Hepatocyte (in vitro differentiated cells): ENCODE measurements around the gene TMPRSS4. TPM values are rescaled to one million over a fixed set of nuclear protein-coding genes. Genes with fewer than 3 reads are reported as not detected.

Experiments
- DNase-seq: peaks from one replicate; pipeline ENCODE4 v3.0.0-alpha.2; 2016; ENCODE audit warnings: low spot score
- H2AFZ ChIP-seq: fragments of 200-600 bp; sonication (generic); 2 replicates; pipeline ENCODE4 v1.6.0; 2016; ENCODE audit warnings: antibody characterized with exemption, mild to moderate bottlenecking
- H3K27ac ChIP-seq: fragments of 200-600 bp; sonication (generic); 2 replicates; pipeline ENCODE4 v1.5.1; 2016; ENCODE audit warnings: mild to moderate bottlenecking
- H3K27me3 ChIP-seq: fragments of 200-600 bp; sonication (generic); 2 replicates; pipeline ENCODE4 v1.6.1; 2016
- H3K36me3 ChIP-seq: fragments of 200-600 bp; sonication (generic); replicated peaks from 2 replicates; pipeline ENCODE4 v1.5.1; 2016; ENCODE audit warnings: low read depth; ENCODE audit not compliant: insufficient read depth
- H3K4me1 ChIP-seq: fragments of 200-600 bp; sonication (generic); 2 replicates; pipeline ENCODE4 v1.5.1; 2016; ENCODE audit warnings: mild to moderate bottlenecking, moderate library complexity; ENCODE audit not compliant: insufficient read depth
- H3K4me2 ChIP-seq: fragments of 200-600 bp; sonication (generic); 2 replicates; pipeline ENCODE4 v1.6.0; 2016
- H3K4me3 ChIP-seq: fragments of 200-600 bp; sonication (generic); 2 replicates; pipeline ENCODE4 v1.5.1; 2016; ENCODE audit warnings: mild to moderate bottlenecking
- H3K79me2 ChIP-seq: fragments of 200-600 bp; sonication (generic); 2 replicates; pipeline ENCODE4 v1.6.0; 2017; ENCODE audit warnings: mild to moderate bottlenecking
- H3K9me2 ChIP-seq: fragments of 200-600 bp; sonication (generic); replicated peaks from 2 replicates; pipeline ENCODE4 v1.6.0; 2017; ENCODE audit warnings: mild to moderate bottlenecking; ENCODE audit not compliant: insufficient read depth
- H3K9me3 ChIP-seq: fragments of 200-600 bp; sonication (generic); 2 replicates; pipeline ENCODE4 v1.5.1; 2016; ENCODE audit warnings: low read depth, mild to moderate bottlenecking
- H4K20me1 ChIP-seq: fragments of 200-600 bp; sonication (generic); 2 replicates; pipeline ENCODE4 v1.6.0; 2016; ENCODE audit warnings: mild to moderate bottlenecking; ENCODE audit not compliant: insufficient read depth, poor library complexity, severe bottlenecking
- EZH2 ChIP-seq: fragments of 200-600 bp; sonication (generic); IDR thresholded peaks from 2 replicates; pipeline ENCODE4 v1.6.1; 2016; ENCODE audit warnings: antibody characterized with exemption, mild to moderate bottlenecking, borderline replicate concordance
- EZH2phosphoT487 ChIP-seq: fragments of 200-600 bp; sonication (generic); IDR thresholded peaks from one replicate; pipeline ENCODE4 v1.6.1; 2018; ENCODE audit warnings: antibody characterized with exemption, mild to moderate bottlenecking, low read depth, moderate library complexity; ENCODE audit not compliant: unreplicated experiment, severe bottlenecking
- WGBS: methylation state at CpG from one replicate; pipeline ENCODE4 v1.1.6; 2016; ENCODE audit warnings: low lambda C conversion rate; ENCODE audit errors: missing lambda C conversion rate; 5-methylcytosine and 5-hydroxymethylcytosine counted together
- polyA plus RNA-seq: library from polyadenylated mRNA; unstranded; fragments of >200 nt; fragmentation: Nextera tagmentation; extraction: Ambion mirVana; gene quantifications from 2 replicates; pipeline ENCODE4 v1.2.1, GENCODE V29; 2016
- total RNA-seq: library from RNA; depleted of rRNA; stranded (reverse); fragments of >200 nt; gene quantifications from 2 replicates; pipeline ENCODE4 v1.2.3, GENCODE V29; 2014
- TF ChIP-seq, protein P1 (sequence below): fragments of 200-600 bp; sonication (generic); IDR thresholded peaks from 2 replicates; pipeline ENCODE4 v1.5.1; 2016; ENCODE audit warnings: antibody characterized with exemption, mild to moderate bottlenecking; ENCODE audit not compliant: poor library complexity

TMPRSS4 gene
- total and polyA plus RNA-seq, 2 experiments from 2014 or later: 10.9 to 16.2 TPM

DNA sequence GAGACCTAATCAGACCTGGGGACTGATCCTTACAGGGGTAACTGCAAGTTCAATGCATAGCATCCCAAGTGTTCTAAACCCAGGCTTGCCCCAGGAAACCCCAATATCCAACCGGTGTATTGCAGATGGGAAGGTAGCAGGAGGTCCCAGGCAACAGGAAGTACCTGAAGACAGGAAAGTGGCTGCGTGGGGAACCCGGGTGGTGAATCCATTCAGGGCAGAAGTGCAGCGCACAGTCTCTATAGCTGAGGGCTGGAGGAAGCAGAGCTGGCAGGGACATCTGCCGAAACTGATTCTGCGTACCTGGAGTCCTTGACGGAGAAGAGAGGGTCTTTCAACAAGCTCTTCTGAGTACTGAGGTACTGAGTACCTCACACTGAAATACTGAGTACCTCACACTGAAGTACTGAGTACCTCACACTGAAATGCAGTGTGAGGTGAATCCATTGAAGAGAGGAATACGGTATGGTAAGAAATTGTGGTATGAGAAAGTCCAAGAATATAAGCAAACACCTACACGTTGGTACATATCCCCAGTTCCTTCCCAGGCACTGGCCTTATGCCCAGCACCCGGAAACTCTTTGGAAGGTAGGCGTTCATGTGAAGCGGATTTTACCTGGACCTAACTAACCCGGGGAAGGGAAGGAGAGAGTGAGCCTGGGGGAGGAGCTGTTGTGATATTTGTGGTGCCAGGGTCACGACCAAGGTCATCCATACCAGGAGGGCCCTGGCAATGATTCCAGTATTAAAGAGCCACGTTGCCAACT, 55.7 kb downstream of the TMPRSS4 start:
- peaks cover 12% of the 10 kb centered on the region for H3K27me3 ChIP-seq
- no peak for DNase-seq
- no peak overlapping the region for H3K4me3 ChIP-seq
- no peak overlapping the region for H3K4me2 ChIP-seq
- no peaks in the 10 kb centered on the region for H3K9me2 ChIP-seq
- no peak overlapping the region for H2AFZ ChIP-seq
- no peaks in the 10 kb centered on the region for H4K20me1 ChIP-seq
- no peaks in the 10 kb centered on the region for H3K36me3 ChIP-seq
- peaks cover 4% of the 10 kb centered on the region for H3K4me1 ChIP-seq
- H3K79me2 ChIP-seq: no peaks in the 10 kb centered on the region
- 88% methylated on average over 15 of the region's 15 CpGs for WGBS
- TF ChIP-seq EZH2 (no peak), EZH2phosphoT487 (no peak)
- TF ChIP-seq, protein P1, sequence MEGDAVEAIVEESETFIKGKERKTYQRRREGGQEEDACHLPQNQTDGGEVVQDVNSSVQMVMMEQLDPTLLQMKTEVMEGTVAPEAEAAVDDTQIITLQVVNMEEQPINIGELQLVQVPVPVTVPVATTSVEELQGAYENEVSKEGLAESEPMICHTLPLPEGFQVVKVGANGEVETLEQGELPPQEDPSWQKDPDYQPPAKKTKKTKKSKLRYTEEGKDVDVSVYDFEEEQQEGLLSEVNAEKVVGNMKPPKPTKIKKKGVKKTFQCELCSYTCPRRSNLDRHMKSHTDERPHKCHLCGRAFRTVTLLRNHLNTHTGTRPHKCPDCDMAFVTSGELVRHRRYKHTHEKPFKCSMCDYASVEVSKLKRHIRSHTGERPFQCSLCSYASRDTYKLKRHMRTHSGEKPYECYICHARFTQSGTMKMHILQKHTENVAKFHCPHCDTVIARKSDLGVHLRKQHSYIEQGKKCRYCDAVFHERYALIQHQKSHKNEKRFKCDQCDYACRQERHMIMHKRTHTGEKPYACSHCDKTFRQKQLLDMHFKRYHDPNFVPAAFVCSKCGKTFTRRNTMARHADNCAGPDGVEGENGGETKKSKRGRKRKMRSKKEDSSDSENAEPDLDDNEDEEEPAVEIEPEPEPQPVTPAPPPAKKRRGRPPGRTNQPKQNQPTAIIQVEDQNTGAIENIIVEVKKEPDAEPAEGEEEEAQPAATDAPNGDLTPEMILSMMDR: no peak
- no peaks in the 10 kb centered on the region for H3K9me3 ChIP-seq
- H3K27ac ChIP-seq: no peak overlapping the region

DNA sequence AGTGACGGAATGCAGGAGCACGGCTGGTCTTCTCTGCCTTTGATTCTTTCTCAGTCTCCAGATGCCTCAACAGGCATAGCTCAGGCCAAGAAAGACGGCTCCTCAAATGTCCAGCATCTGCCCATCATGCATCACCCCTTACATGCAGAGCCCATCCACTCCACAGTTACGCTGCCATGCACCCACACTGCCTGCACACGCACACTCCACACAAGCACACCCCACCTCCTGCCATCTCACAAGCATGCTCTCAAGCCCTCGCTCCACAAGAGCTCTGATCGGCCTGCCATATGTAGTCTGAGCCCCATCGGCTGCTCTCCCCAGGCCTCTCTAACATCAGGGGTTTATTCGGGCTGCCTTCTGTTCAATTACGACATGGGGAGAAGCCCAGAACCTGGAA, 56.9 kb downstream of the TMPRSS4 start:
- no peak overlapping the region for H2AFZ ChIP-seq
- no peak overlapping the region for H3K27ac ChIP-seq
- 88% methylated on average over 10 of the region's 10 CpGs for WGBS
- no peak for TF ChIP-seq EZH2
- no peak for TF ChIP-seq EZH2phosphoT487
- TF ChIP-seq, protein P1: no peak
- H4K20me1 ChIP-seq: no peaks in the 10 kb centered on the region
- no peaks in the 10 kb centered on the region for H3K79me2 ChIP-seq
- no peaks in the 10 kb centered on the region for H3K9me2 ChIP-seq
- no peak overlapping the region for H3K4me3 ChIP-seq
- H3K9me3 ChIP-seq: no peaks in the 10 kb centered on the region
- peaks cover 14% of the 10 kb centered on the region for H3K27me3 ChIP-seq
- H3K36me3 ChIP-seq: no peaks in the 10 kb centered on the region
- H3K4me2 ChIP-seq: no peak overlapping the region
- peaks cover 4% of the 10 kb centered on the region for H3K4me1 ChIP-seq
- no peak for DNase-seq

DNA sequence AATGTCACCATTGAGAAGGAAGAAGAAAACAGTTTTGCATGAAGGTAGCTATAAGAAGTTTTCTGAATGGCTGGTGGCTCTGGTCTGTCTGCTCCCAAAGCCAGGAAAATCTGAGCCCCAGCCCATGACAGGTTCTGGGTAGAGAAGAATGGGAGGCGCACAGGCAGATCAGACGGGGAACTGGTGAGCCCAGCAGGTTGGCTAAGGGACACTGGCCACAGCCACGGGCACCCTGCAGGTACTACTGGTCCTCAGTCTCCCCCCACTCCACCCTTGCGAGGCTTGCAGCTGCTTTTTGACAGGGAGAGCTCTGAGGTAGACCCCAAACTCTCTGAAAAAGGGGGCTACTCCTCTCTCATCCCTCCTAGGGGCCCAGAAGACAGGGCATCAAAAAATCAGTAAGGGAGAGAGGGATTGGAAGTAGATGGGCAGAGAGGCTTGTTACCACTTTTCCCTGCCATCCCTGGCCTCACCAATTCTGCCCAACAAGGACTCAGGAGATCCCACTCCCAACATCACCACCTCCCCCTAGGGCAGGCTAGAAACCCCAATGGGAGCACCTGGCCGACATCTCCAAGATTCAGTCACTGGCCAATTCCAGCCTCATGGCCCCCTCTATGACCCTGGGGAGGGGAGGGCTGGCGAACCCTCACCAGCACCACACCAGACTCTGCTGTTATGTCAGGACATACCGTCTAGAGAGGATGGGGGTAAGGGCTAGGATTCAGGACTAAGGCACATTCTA, 58.3 kb downstream of the TMPRSS4 start:
- 74% methylated on average over 7 of the region's 7 CpGs for WGBS
- H3K4me3 ChIP-seq: no peak overlapping the region
- H3K36me3 ChIP-seq: no peaks in the 10 kb centered on the region
- no peak overlapping the region for H2AFZ ChIP-seq
- H3K27me3 ChIP-seq: peaks cover 14% of the 10 kb centered on the region
- H4K20me1 ChIP-seq: no peaks in the 10 kb centered on the region
- H3K9me3 ChIP-seq: no peaks in the 10 kb centered on the region
- H3K79me2 ChIP-seq: no peaks in the 10 kb centered on the region
- no peak overlapping the region for H3K4me2 ChIP-seq
- no peaks in the 10 kb centered on the region for H3K9me2 ChIP-seq
- H3K4me1 ChIP-seq: no peaks in the 10 kb centered on the region
- DNase-seq: no peak
- TF ChIP-seq, protein P1: no peak
- TF ChIP-seq EZH2 (no peak), EZH2phosphoT487 (no peak)
- H3K27ac ChIP-seq: no peak overlapping the region
